Caco-2 (cell line): ENCODE results near the gene MATN4. TPM values are rescaled to one million over a fixed set of nuclear protein-coding genes. Genes with fewer than 3 reads are reported as not detected.

Source experiments
- BruUV-seq: library from RNA; stranded (reverse); fragments of 400-500 nt; replicated peaks from 2 replicates; lab custom pipeline; 2021; lab: Mats Ljungman, UMichigan
- CTCF ChIA-PET: fragments of 300-600 bp; sonication (Branson Sonifier 250); formaldehyde crosslinking; loops from one replicate; lab custom pipeline; 2022; ENCODE audit warnings: antibody characterized with exemption; lab: Charles Lee
- POLR2A ChIA-PET: fragments of 300-600 bp; sonication (Branson Sonifier 250); formaldehyde crosslinking; loops from one replicate; lab custom pipeline; 2022; ENCODE audit warnings: antibody characterized with exemption; lab: Charles Lee
- DNase-seq, 2 experiments: peaks; one replicate each; pipeline versions ENCODE4 v3.0.0 to v3.0.0-alpha.2; 2020 to 2022
- H3K27me3 ChIP-seq: replicated peaks from 2 replicates; pipeline ENCODE4 v1.6.0; 2011; ENCODE audit warnings: low read length; ENCODE audit not compliant: control insufficient read depth, insufficient read depth
- H3K36me3 ChIP-seq: 2 replicates; pipeline ENCODE4 v1.5.1; 2011; ENCODE audit warnings: low read length; ENCODE audit not compliant: control insufficient read depth, insufficient read depth
- H3K4me1 ChIP-seq: fragments of 250-450 bp; sonication (Bioruptor Pico); 2 replicates; pipeline ENCODE4 v1.5.1; 2020; ENCODE audit warnings: mild to moderate bottlenecking
- H3K4me3 ChIP-seq: 2 replicates; pipeline ENCODE4 v1.5.1; 2011; ENCODE audit warnings: low read depth, mild to moderate bottlenecking, control low read depth, low read length
- H3K9me3 ChIP-seq: fragments of 250-450 bp; sonication (Bioruptor Pico); 2 replicates; pipeline ENCODE4 v1.5.1; 2020; ENCODE audit warnings: mild to moderate bottlenecking, moderate library complexity
- H3K27ac Mint-ChIP-seq: one replicate; pipeline ENCODE4 v1.8.0; 2022; ENCODE audit warnings: mixed read lengths; ENCODE audit not compliant: unreplicated experiment
- H3K27me3 Mint-ChIP-seq: one replicate; pipeline ENCODE4 v1.8.0; 2022; ENCODE audit warnings: mixed read lengths; ENCODE audit not compliant: insufficient read depth, unreplicated experiment
- H3K36me3 Mint-ChIP-seq: one replicate; pipeline ENCODE4 v1.8.0; 2022; ENCODE audit warnings: mild to moderate bottlenecking, mixed read lengths; ENCODE audit not compliant: insufficient read depth, unreplicated experiment
- H3K4me1 Mint-ChIP-seq: one replicate; pipeline ENCODE4 v1.8.0; 2022; ENCODE audit warnings: low read depth, mixed read lengths; ENCODE audit not compliant: unreplicated experiment
- H3K4me3 Mint-ChIP-seq: one replicate; pipeline ENCODE4 v1.8.0; 2022; ENCODE audit warnings: mild to moderate bottlenecking, moderate library complexity, mixed read lengths; ENCODE audit not compliant: unreplicated experiment
- H3K9me3 Mint-ChIP-seq: one replicate; pipeline ENCODE4 v1.8.0; 2022; ENCODE audit warnings: mixed read lengths; ENCODE audit not compliant: unreplicated experiment
- CTCF ChIP-seq, 2 experiments: fragments of 200-600 bp in 1 of 2; IDR thresholded peaks; 1 replicate in 1 of 2; 2 replicates in 1 of 2; pipeline versions ENCODE4 v1.5.1 to v1.8.0; 2011 to 2022; ENCODE audit warnings: antibody characterized with exemption in 1 of 2, control low read depth in 1 of 2, inconsistent platforms in 1 of 2, low read depth in 1 of 2, low read length in 1 of 2, mild to moderate bottlenecking in 1 of 2, moderate library complexity in 1 of 2; ENCODE audit not compliant: insufficient read depth in 1 of 2, severe bottlenecking in 1 of 2, unreplicated experiment in 1 of 2
- intact Hi-C: fragments of 100-400 bp; cut with micrococcal nuclease; formaldehyde crosslinking; loops from one replicate; pipeline ENCODE4 v1.10.0; 2022; ENCODE audit not compliant: unreplicated experiment
- total RNA-seq: library from RNA; stranded (reverse); gene quantifications from 2 replicates; pipeline ENCODE4 v1.2.3, GENCODE V29; 2022

Gene MATN4
- total RNA-seq, 1 experiment from 2014 or later: not detected

- H3K27me3 ChIP-seq: no peaks in the 10 kb centered on the region
- H3K9me3 Mint-ChIP-seq: no peaks in the 10 kb centered on the region
- intact Hi-C loops: no loop called here
- no peaks in the 10 kb centered on the region; the same call in 1 of the 2 replicates for H3K9me3 ChIP-seq
- ChIA-PET CTCF (no interaction called here), POLR2A (no interaction called here)
- no peaks in the 10 kb centered on the region for H3K36me3 Mint-ChIP-seq
- peaks cover 6% of the 10 kb centered on the region for H3K4me1 Mint-ChIP-seq
- no peak overlapping the region for H3K4me3 Mint-ChIP-seq
- no peak overlapping the region for H3K27ac Mint-ChIP-seq
- no peaks in the 10 kb centered on the region for H3K36me3 ChIP-seq
- BruUV-seq: no TSS peak
- DNase-seq: no peak
- TF ChIP-seq CTCF (IDR thresholded peaks at IDR 0.05; ENCODE audit: insufficient read depth in 1 of 2, low read depth in 1 of 2, low read length in 1 of 2, severe bottlenecking in 1 of 2, unreplicated experiment in 1 of 2): no peak
- H3K4me3 ChIP-seq: no peak overlapping the region
- H3K27me3 Mint-ChIP-seq: peaks cover 18% of the 10 kb centered on the region
- H3K4me1 ChIP-seq: peaks cover 6% of the 10 kb centered on the region
Observed at GRCh38 chr20:45258664-45259063, 49.4 kb downstream of the MATN4 start.

GRCh38 chr20:45258259-45258658 is 49.8 kb downstream of the MATN4 start:
- intact Hi-C loops: no loop called here
- Histone ChIP-seq H3K4me1 (peaks cover 6% of the 10 kb centered on the region), H3K9me3 (no peaks in the 10 kb centered on the region; the same call in 1 of the 2 replicates), H3K4me3 (no peak overlapping the region), H3K36me3 (no peaks in the 10 kb centered on the region), H3K27me3 (no peaks in the 10 kb centered on the region)
- H3K27ac Mint-ChIP-seq: no peak overlapping the region
- H3K9me3 Mint-ChIP-seq: no peaks in the 10 kb centered on the region
- no peak for DNase-seq
- ChIA-PET POLR2A (no interaction called here), CTCF (no interaction called here)
- H3K4me1 Mint-ChIP-seq: peaks cover 6% of the 10 kb centered on the region
- no peak for TF ChIP-seq CTCF (IDR thresholded peaks at IDR 0.05; ENCODE audit: insufficient read depth in 1 of 2, low read depth in 1 of 2, low read length in 1 of 2, severe bottlenecking in 1 of 2, unreplicated experiment in 1 of 2)
- no peak overlapping the region for H3K4me3 Mint-ChIP-seq
- H3K36me3 Mint-ChIP-seq: no peaks in the 10 kb centered on the region
- peaks cover 18% of the 10 kb centered on the region for H3K27me3 Mint-ChIP-seq
- BruUV-seq: no TSS peak

- DNase-seq: no peak
- H3K27me3 Mint-ChIP-seq: peaks cover 15% of the 10 kb centered on the region
- Histone ChIP-seq H3K36me3 (no peaks in the 10 kb centered on the region), H3K9me3 (no peaks in the 10 kb centered on the region; the same call in 1 of the 2 replicates), H3K4me1 (peaks cover 6% of the 10 kb centered on the region), H3K4me3 (no peak overlapping the region), H3K27me3 (no peaks in the 10 kb centered on the region)
- ChIA-PET POLR2A (no interaction called here), CTCF (interaction anchor here (1.5 kb wide), 1 partner anchor 34 kb away, joined by 4 read pairs; no protein-coding TSS in a partner anchor)
- H3K27ac Mint-ChIP-seq: no peak overlapping the region
- no TSS peak for BruUV-seq
- intact Hi-C loops: no loop called here
- no peaks in the 10 kb centered on the region for H3K9me3 Mint-ChIP-seq
- no peaks in the 10 kb centered on the region for H3K36me3 Mint-ChIP-seq
- TF ChIP-seq CTCF (IDR thresholded peaks at IDR 0.05; ENCODE audit: insufficient read depth in 1 of 2, low read depth in 1 of 2, low read length in 1 of 2, severe bottlenecking in 1 of 2, unreplicated experiment in 1 of 2): no peak
- H3K4me1 Mint-ChIP-seq: peaks cover 6% of the 10 kb centered on the region
- H3K4me3 Mint-ChIP-seq: no peak overlapping the region
Observed at GRCh38 chr20:45257711-45258110, 50.4 kb downstream of the MATN4 start.
